ENCODE data around the gene CPED1. TPM values are rescaled to one million over a fixed set of nuclear protein-coding genes. Genes with fewer than 3 reads are reported as not detected.

Gene CPED1
- total RNA-seq, 2 donors from 2014 or later, result 5.3 to 7.3 TPM

DNA sequence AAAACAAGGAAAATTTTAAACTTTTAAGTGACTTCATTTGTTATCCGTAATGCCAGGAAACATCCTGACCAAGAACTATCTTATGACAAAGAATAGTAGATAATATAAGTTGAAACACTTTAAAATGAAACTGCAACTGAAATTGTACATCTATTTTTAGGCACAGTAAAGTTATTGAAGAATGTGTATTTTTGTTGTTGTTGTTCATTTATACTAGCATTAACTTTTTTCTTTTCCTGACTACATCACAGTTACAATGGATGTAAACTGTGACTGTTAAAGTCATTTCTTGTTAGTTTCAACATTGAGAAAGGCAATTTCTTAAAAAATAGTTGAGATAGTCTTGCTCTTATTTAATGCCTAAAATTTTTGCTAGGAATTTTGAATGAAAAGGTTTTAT lies 2.6 kb downstream of the CPED1 start:
- Histone ChIP-seq H3K27me3 (peaks cover 0 to 8% of the 10 kb centered on the region in 2 donors), H3K27ac (no peak overlapping the region), H3K36me3 (replicated peaks in 1 of 2; ENCODE audit: insufficient read depth in 1 of 2, low read depth in 2 of 2) (no peaks in the 10 kb centered on the region), H3K9me3 (no peaks in the 10 kb centered on the region), H3K4me3 (no peak overlapping the region), H3K4me1 (peaks cover 15% of the 10 kb centered on the region)
- no peak for ATAC-seq
- no peak for TF ChIP-seq POLR2A (IDR thresholded peaks at IDR 0.05)
- TF ChIP-seq, protein P1, sequence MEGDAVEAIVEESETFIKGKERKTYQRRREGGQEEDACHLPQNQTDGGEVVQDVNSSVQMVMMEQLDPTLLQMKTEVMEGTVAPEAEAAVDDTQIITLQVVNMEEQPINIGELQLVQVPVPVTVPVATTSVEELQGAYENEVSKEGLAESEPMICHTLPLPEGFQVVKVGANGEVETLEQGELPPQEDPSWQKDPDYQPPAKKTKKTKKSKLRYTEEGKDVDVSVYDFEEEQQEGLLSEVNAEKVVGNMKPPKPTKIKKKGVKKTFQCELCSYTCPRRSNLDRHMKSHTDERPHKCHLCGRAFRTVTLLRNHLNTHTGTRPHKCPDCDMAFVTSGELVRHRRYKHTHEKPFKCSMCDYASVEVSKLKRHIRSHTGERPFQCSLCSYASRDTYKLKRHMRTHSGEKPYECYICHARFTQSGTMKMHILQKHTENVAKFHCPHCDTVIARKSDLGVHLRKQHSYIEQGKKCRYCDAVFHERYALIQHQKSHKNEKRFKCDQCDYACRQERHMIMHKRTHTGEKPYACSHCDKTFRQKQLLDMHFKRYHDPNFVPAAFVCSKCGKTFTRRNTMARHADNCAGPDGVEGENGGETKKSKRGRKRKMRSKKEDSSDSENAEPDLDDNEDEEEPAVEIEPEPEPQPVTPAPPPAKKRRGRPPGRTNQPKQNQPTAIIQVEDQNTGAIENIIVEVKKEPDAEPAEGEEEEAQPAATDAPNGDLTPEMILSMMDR (IDR thresholded peaks at IDR 0.05), result no peak
- 68 to 78% methylated on average over 1 of the region's 1 CpG for WGBS, 2 donors
- intact Hi-C loops (cut with DNase I), result no loop called here
- DNase-seq, result no peak

DNA sequence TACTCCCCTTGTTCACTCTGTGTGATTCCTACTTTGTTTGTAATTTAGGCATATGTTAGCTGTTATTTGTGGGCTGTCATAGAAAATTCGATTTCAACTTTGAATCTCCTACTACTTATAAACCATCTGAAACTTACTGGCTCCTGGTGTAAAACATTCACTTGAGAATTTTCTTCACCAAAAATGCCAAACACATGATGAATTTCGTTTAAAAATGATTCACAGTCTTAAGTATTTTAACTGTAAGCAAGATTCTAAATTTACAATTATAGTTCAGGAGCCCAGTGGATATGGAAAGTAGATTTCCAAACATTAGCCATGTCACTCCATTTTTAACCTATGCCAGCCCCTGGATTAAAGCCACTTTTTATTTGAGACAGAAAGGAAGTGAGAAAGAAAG lies 3.1 kb downstream of the CPED1 start:
- H3K36me3 ChIP-seq (replicated peaks in 1 of 2; ENCODE audit: insufficient read depth in 1 of 2, low read depth in 2 of 2), result no peaks in the 10 kb centered on the region

DNA sequence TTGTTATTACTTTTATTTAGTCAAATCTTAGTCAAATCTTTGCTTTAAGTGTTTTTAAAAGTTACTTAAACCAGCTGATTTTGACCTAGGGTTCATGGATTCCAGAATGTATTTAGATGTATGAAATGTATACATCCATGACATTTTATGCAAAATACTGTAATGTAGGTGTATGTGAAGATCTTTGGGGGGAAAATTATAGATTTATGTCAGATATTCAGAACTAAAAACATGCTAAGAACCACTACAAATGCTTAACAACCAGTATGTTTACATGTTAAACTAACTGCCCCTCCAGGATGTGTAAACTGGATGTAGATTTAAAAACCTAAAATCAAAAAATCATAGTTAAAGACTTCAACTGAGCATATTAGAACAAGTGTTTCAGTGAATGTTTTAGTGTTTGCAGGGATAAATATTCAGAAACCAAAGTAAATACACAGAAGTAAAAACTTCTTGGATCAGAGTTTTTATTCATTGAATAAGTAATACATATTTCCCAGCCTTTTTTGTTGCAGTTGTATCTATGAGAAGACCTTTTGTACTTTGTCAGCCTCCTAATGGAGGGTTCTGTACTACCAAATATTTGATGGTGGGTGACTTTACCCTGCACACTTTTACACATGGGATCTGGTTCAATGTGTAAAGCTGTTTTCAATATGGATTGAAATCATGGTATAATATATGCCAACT lies 3.9 kb downstream of the CPED1 start:
- no peak overlapping the region for H3K27ac ChIP-seq
- H3K27me3 ChIP-seq, result peaks cover 0 to 14% of the 10 kb centered on the region in 2 donors
- no peak overlapping the region for H3K4me3 ChIP-seq

More for the DNA sequence above, 3.1 kb downstream of the CPED1 start:
- intact Hi-C loops (cut with DNase I), result no loop called here
- H3K27me3 ChIP-seq, result peaks cover 0 to 8% of the 10 kb centered on the region in 2 donors
- 31 to 39% methylated on average over 2 of the region's 2 CpGs for WGBS, 2 donors
- no peak for DNase-seq
- ATAC-seq, result no peak
- H3K27ac ChIP-seq, result no peak overlapping the region
- no peak overlapping the region for H3K4me3 ChIP-seq
- no peak for TF ChIP-seq POLR2A (IDR thresholded peaks at IDR 0.05)
- TF ChIP-seq, protein P1 (IDR thresholded peaks at IDR 0.05), result no peak
- H3K9me3 ChIP-seq, result no peaks in the 10 kb centered on the region
- peaks cover 15% of the 10 kb centered on the region for H3K4me1 ChIP-seq

DNA sequence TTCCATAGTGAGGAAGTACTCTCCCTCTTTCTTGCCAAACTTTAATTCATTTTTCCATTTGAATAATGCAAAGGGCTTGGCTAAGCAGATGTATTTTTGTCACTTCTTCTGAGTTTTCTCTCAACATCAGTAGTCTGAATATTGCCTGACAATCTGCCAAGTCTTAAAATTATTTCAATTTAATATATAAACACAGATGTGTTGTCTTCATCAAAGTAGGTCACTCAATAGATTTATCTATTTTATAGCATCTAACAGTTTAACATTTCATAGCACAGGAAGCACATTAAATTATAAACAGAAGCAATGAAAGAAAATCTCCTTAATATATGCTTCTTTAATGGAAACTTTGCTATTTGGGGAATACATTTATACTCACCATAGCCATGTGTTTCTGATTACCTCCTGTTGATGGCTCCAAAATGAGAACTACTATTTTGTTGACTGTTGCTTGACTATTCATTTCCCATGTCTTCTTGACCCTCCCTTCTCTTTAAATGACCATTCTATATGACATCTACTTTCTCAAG lies 4.5 kb downstream of the CPED1 start:
- no peaks in the 10 kb centered on the region for H3K9me3 ChIP-seq
- H3K36me3 ChIP-seq (replicated peaks in 1 of 2; ENCODE audit: insufficient read depth in 1 of 2, low read depth in 2 of 2), result no peaks in the 10 kb centered on the region
- no peak overlapping the region for H3K4me3 ChIP-seq
- H3K27ac ChIP-seq, result no peak overlapping the region
- no peak for DNase-seq
- H3K4me1 ChIP-seq, result peaks cover 9% of the 10 kb centered on the region
- peaks cover 0 to 15% of the 10 kb centered on the region in 2 donors for H3K27me3 ChIP-seq
- TF ChIP-seq POLR2A (IDR thresholded peaks at IDR 0.05), result no peak
- TF ChIP-seq, protein P1 (IDR thresholded peaks at IDR 0.05), result no peak
- intact Hi-C loops (cut with DNase I), result no loop called here
- ATAC-seq, result no peak

More for the DNA sequence above, 3.9 kb downstream of the CPED1 start:
- DNase-seq (no peak), ATAC-seq (no peak)
- TF ChIP-seq, protein P1 (IDR thresholded peaks at IDR 0.05), result no peak
- no peak for TF ChIP-seq POLR2A (IDR thresholded peaks at IDR 0.05)
- Histone ChIP-seq H3K4me1 (peaks cover 15% of the 10 kb centered on the region), H3K36me3 (replicated peaks in 1 of 2; ENCODE audit: insufficient read depth in 1 of 2, low read depth in 2 of 2) (no peaks in the 10 kb centered on the region), H3K9me3 (no peaks in the 10 kb centered on the region)
- intact Hi-C loops (cut with DNase I), result no loop called here

Measured in body of pancreas (tissue), 4 donors.